ENCODE results near the gene TEX36. TPM values are rescaled to one million over a fixed set of nuclear protein-coding genes. Genes with fewer than 3 reads are reported as not detected.

Gene TEX36
- total RNA-seq, 2 donors from 2014 or later: not detected

GRCh38 chr10:125687507-125688185, 4.7 kb upstream of the TEX36 start:
- Histone ChIP-seq H3K27ac (no peak overlapping the region), H3K9me3 (no peaks in the 10 kb centered on the region), H3K4me1 (peaks cover 11% of the 10 kb centered on the region), H3K36me3 (replicated peaks in 1 of 2; ENCODE audit: insufficient read depth in 1 of 2, low read depth in 2 of 2) (no peaks in the 10 kb centered on the region), H3K4me3 (no peak overlapping the region), H3K27me3 (no peaks in the 10 kb centered on the region)
- DNase-seq (no peak), ATAC-seq (no peak)
- WGBS, 2 donors: 67 to 73% methylated on average over 3 of the region's 3 CpGs
- TF ChIP-seq CTCF (IDR thresholded peaks at IDR 0.05) (no peak), POLR2A (IDR thresholded peaks at IDR 0.05) (no peak)
- intact Hi-C loops (cut with DNase I): no loop called here

DNA sequence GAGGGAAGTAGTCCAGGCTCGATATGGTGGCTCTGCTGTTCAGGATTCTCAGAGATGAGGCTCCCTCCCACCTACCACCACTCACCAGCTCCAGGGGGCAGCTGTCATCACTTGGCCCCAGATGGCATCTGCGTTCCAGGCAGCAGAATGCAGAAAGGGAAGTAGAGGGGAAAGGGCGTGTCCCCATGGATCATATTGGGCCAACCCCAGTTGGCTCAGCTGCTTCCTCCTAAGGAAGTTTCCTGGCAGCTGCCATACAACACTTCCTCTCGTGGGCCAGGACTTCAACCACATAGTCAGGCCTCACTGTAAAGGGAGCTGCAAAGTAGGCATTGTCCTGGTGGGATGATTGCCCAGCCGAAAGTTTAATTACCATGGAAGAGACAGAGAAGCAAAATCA, 1.6 kb upstream of the TEX36 start:
- TF ChIP-seq POLR2A (IDR thresholded peaks at IDR 0.05) (no peak), CTCF (IDR thresholded peaks at IDR 0.05) (no peak)
- Histone ChIP-seq H3K27me3 (no peaks in the 10 kb centered on the region), H3K9me3 (no peaks in the 10 kb centered on the region), H3K4me3 (no peak overlapping the region), H3K4me1 (no peaks in the 10 kb centered on the region), H3K27ac (no peak overlapping the region), H3K36me3 (replicated peaks in 1 of 2; ENCODE audit: insufficient read depth in 1 of 2, low read depth in 2 of 2) (no peaks in the 10 kb centered on the region)
- intact Hi-C loops (cut with DNase I): no loop called here
- DNase-seq: no peak
- no peak for ATAC-seq
- WGBS, 2 donors: 62 to 83% methylated on average over 4 to 5 of the region's 5 CpGs

GRCh38 chr10:125683821-125684220, 858 bp upstream of the TEX36 start:
- intact Hi-C loops (cut with DNase I): no loop called here
- H3K27me3 ChIP-seq: no peaks in the 10 kb centered on the region
- no peak for DNase-seq
- H3K4me1 ChIP-seq: no peaks in the 10 kb centered on the region
- TF ChIP-seq POLR2A (IDR thresholded peaks at IDR 0.05) (no peak), CTCF (IDR thresholded peaks at IDR 0.05) (no peak)
- no peaks in the 10 kb centered on the region for H3K36me3 ChIP-seq (replicated peaks in 1 of 2; ENCODE audit: insufficient read depth in 1 of 2, low read depth in 2 of 2)
- no peak for ATAC-seq
- no peak overlapping the region for H3K27ac ChIP-seq
- H3K4me3 ChIP-seq: no peak overlapping the region
- no peaks in the 10 kb centered on the region for H3K9me3 ChIP-seq
- 44 to 47% methylated on average over 7 of the region's 7 CpGs for WGBS, 2 donors

GRCh38 chr10:125679436-125679835, 3.5 kb downstream of the TEX36 start:
- DNase-seq (no peak), ATAC-seq (no peak)
- no peaks in the 10 kb centered on the region for H3K36me3 ChIP-seq (replicated peaks in 1 of 2; ENCODE audit: insufficient read depth in 1 of 2, low read depth in 2 of 2)
- no peaks in the 10 kb centered on the region for H3K4me1 ChIP-seq
- TF ChIP-seq POLR2A (IDR thresholded peaks at IDR 0.05) (no peak), CTCF (IDR thresholded peaks at IDR 0.05) (no peak)
- H3K27me3 ChIP-seq: no peaks in the 10 kb centered on the region
- peaks cover 0 to 4% (median 0%) of the 10 kb centered on the region in 3 donors for H3K9me3 ChIP-seq
- H3K4me3 ChIP-seq: no peak overlapping the region
- WGBS, 2 donors: 66 to 69% methylated on average over 11 of the region's 11 CpGs
- intact Hi-C loops (cut with DNase I): no loop called here
- H3K27ac ChIP-seq: no peak overlapping the region

DNA sequence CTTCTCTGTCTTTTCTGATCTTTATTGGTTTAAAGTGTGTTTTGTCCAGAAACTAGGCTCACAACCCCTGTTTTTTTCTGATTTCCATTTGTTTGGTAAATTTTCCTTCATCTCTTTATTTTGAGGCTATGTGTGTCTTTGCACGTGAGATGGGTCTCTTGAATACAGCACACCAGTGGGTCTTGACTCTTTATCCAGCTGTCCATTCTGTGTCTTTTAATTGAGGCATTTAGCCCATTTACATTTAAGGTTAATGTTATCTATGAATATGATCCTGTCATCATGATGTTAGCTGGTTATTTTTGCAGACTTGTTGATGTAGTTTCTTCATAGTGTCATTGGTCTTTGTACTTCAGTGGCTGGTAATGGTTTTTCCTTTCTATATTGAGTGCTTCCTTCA, 10.1 kb downstream of the TEX36 start:
- Histone ChIP-seq H3K4me3 (no peak overlapping the region), H3K27ac (no peak overlapping the region), H3K36me3 (replicated peaks in 1 of 2; ENCODE audit: insufficient read depth in 1 of 2, low read depth in 2 of 2) (no peaks in the 10 kb centered on the region), H3K4me1 (no peaks in the 10 kb centered on the region), H3K9me3 (peaks cover 0 to 11% (median 0%) of the 10 kb centered on the region in 3 donors), H3K27me3 (no peaks in the 10 kb centered on the region)
- intact Hi-C loops (cut with DNase I): no loop called here
- 78 to 79% methylated on average over 1 of the region's 1 CpG for WGBS, 2 donors
- TF ChIP-seq POLR2A (IDR thresholded peaks at IDR 0.05) (no peak), CTCF (IDR thresholded peaks at IDR 0.05) (no peak)
- no peak for DNase-seq
- ATAC-seq: no peak

All from body of pancreas (tissue), 4 donors.